A673 (cell line): ENCODE data around the gene IL1RAPL2. TPM values are rescaled to one million over a fixed set of nuclear protein-coding genes. Genes with fewer than 3 reads are reported as not detected.

Source experiments
- BruUV-seq: library from RNA; stranded (reverse); fragments of 400-500 nt; replicated peaks from 2 replicates; lab custom pipeline; 2021; lab: Mats Ljungman, UMichigan
- CTCF ChIA-PET: fragments of 300-600 bp; sonication (Branson Sonifier 250); formaldehyde crosslinking; loops from one replicate; lab custom pipeline; 2022; ENCODE audit warnings: antibody characterized with exemption; lab: Charles Lee
- POLR2A ChIA-PET: fragments of 300-600 bp; sonication (Branson Sonifier 250); formaldehyde crosslinking; loops from one replicate; lab custom pipeline; 2022; ENCODE audit warnings: antibody characterized with exemption; ENCODE audit not compliant: low non-redundant PET; lab: Charles Lee
- DNase-seq: peaks from one replicate; pipeline ENCODE4 v3.0.0-alpha.2; 2015; ENCODE audit warnings: low spot score
- H3K27ac ChIP-seq: fragments of 200-600 bp; sonication (generic); 2 replicates; pipeline ENCODE4 v1.5.1; 2016; ENCODE audit warnings: mixed run types, low read depth, mild to moderate bottlenecking, mixed read lengths, antibody characterized with exemption, low read length; ENCODE audit not compliant: poor library complexity, severe bottlenecking
- H3K27me3 ChIP-seq: fragments of 200-600 bp; sonication (generic); replicated peaks from 2 replicates; pipeline ENCODE4 v1.6.1; 2017; ENCODE audit warnings: mixed run types, low read depth, mild to moderate bottlenecking, mixed read lengths, antibody characterized with exemption, low read length; ENCODE audit not compliant: insufficient read depth, poor library complexity
- H3K36me3 ChIP-seq: fragments of 200-600 bp; sonication (generic); 2 replicates; pipeline ENCODE4 v1.6.1; 2016; ENCODE audit warnings: mixed run types, mild to moderate bottlenecking, mixed read lengths, antibody characterized with exemption, low read length; ENCODE audit not compliant: insufficient read depth, poor library complexity, severe bottlenecking
- H3K4me1 ChIP-seq: fragments of 200-600 bp; sonication (generic); 2 replicates; pipeline ENCODE4 v1.6.1; 2017; ENCODE audit warnings: mixed run types, mild to moderate bottlenecking, mixed read lengths, antibody characterized with exemption, low read length; ENCODE audit not compliant: insufficient read depth, poor library complexity, severe bottlenecking
- H3K4me3 ChIP-seq: fragments of 200-600 bp; sonication (generic); 2 replicates; pipeline ENCODE4 v1.5.1; 2016; ENCODE audit warnings: low read depth, mixed run types, mild to moderate bottlenecking, mixed read lengths, low read length; ENCODE audit not compliant: poor library complexity, severe bottlenecking
- H3K9me3 ChIP-seq: fragments of 200-600 bp; sonication (generic); 2 replicates; pipeline ENCODE4 v1.6.1; 2016; ENCODE audit warnings: mixed run types, low read depth, mild to moderate bottlenecking, mixed read lengths, antibody characterized with exemption, low read length; ENCODE audit not compliant: poor library complexity, severe bottlenecking
- CTCF ChIP-seq: fragments of 300-800, 200-600 bp; sonication (generic); conservative IDR thresholded peaks from 2 replicates; pipeline ENCODE4 v1.5.1; 2017; ENCODE audit warnings: low read depth, mild to moderate bottlenecking, antibody characterized with exemption, low read length, moderate library complexity, mixed read lengths
- EZH2 ChIP-seq: fragments of 200-600 bp; sonication (generic); IDR thresholded peaks from 2 replicates; pipeline ENCODE4 v1.6.1; 2017; ENCODE audit warnings: borderline replicate concordance, low read depth, mild to moderate bottlenecking, mixed read lengths, antibody characterized with exemption, low read length; ENCODE audit not compliant: poor library complexity, severe bottlenecking
- intact Hi-C: fragments of 100-400 bp; cut with micrococcal nuclease; formaldehyde crosslinking; loops from one replicate; pipeline ENCODE4 v1.10.0; 2022; ENCODE audit not compliant: unreplicated experiment
- total RNA-seq: library from RNA; stranded (reverse); gene quantifications from 2 replicates; pipeline ENCODE4 v1.2.3, GENCODE V29; 2021

Gene IL1RAPL2
- total RNA-seq, 1 experiment from 2014 or later, result not detected

- no peaks in the 10 kb centered on the region for H3K4me1 ChIP-seq
- CTCF ChIA-PET, result no interaction called here
- TF ChIP-seq EZH2, result no peak
- no peak for TF ChIP-seq CTCF
- no peak overlapping the region for H3K4me3 ChIP-seq
- no peak overlapping the region for H3K27ac ChIP-seq
- POLR2A ChIA-PET, result no interaction called here
- BruUV-seq, result no TSS peak
- H3K27me3 ChIP-seq, result no peaks in the 10 kb centered on the region
- no peaks in the 10 kb centered on the region for H3K36me3 ChIP-seq
- DNase-seq, result no peak
- H3K9me3 ChIP-seq, result no peaks in the 10 kb centered on the region
- intact Hi-C loops, result no loop called here
These were observed 555.2 kb downstream of the IL1RAPL2 start for GRCh38 chrX:105121186-105121585.

- DNase-seq, result no peak
- BruUV-seq, result no TSS peak
- H3K9me3 ChIP-seq, result no peaks in the 10 kb centered on the region
- intact Hi-C loops, result no loop called here
- H3K4me3 ChIP-seq, result no peak overlapping the region
- H3K36me3 ChIP-seq, result no peaks in the 10 kb centered on the region
- TF ChIP-seq EZH2, result no peak
- TF ChIP-seq CTCF, result no peak
- H3K4me1 ChIP-seq, result no peaks in the 10 kb centered on the region
- H3K27me3 ChIP-seq, result peaks cover 3% of the 10 kb centered on the region
- ChIA-PET CTCF (no interaction called here), POLR2A (no interaction called here)
- H3K27ac ChIP-seq, result no peak overlapping the region
These were observed 560.2 kb downstream of the IL1RAPL2 start for GRCh38 chrX:105126201-105126600.

GRCh38 chrX:105134273-105134672 is 568.3 kb downstream of the IL1RAPL2 start:
- POLR2A ChIA-PET, result no interaction called here
- no peak for DNase-seq
- H3K4me1 ChIP-seq, result no peaks in the 10 kb centered on the region
- no peaks in the 10 kb centered on the region for H3K36me3 ChIP-seq
- no peak overlapping the region for H3K4me3 ChIP-seq
- H3K27ac ChIP-seq, result no peak overlapping the region
- H3K27me3 ChIP-seq, result peaks cover 15% of the 10 kb centered on the region
- no peaks in the 10 kb centered on the region for H3K9me3 ChIP-seq
- TF ChIP-seq EZH2 (no peak), CTCF (no peak)
- CTCF ChIA-PET, result no interaction called here
- intact Hi-C loops, result loop anchor here (10.0 kb wide), 1 partner anchor 61 kb away; no protein-coding TSS in a partner anchor
- BruUV-seq, result no TSS peak
